PC-3 (cell line): ENCODE data around the gene CORIN. TPM values are rescaled to one million over a fixed set of nuclear protein-coding genes. Genes with fewer than 3 reads are reported as not detected.

ENCODE experiments used
- ATAC-seq: fragments of 200-7000 bp; cut with Tn5 transposase; 2 replicates; pipeline ENCODE4 v1.9.1; 2020; ENCODE audit warnings: mild to moderate bottlenecking, moderate library complexity
- BruUV-seq: library from RNA; stranded (reverse); fragments of 400-500 nt; replicated peaks from 2 replicates; lab custom pipeline; 2021; lab: Mats Ljungman, UMichigan
- CTCF ChIA-PET: fragments of 300-600 bp; sonication (Branson Sonifier 250); formaldehyde crosslinking; loops from one replicate; lab custom pipeline; 2022; ENCODE audit warnings: antibody characterized with exemption; lab: Charles Lee
- POLR2A ChIA-PET: fragments of 300-600 bp; sonication (Branson Sonifier 250); formaldehyde crosslinking; loops from one replicate; lab custom pipeline; 2022; ENCODE audit warnings: antibody characterized with exemption; ENCODE audit not compliant: unreplicated experiment; lab: Charles Lee
- DNase-seq: peaks from one replicate; pipeline ENCODE4 v3.0.0-alpha.2; 2015
- H2AFZ ChIP-seq: fragments of 300-600 bp; sonication (generic); 2 replicates; pipeline ENCODE4 v1.6.0; 2016; ENCODE audit warnings: antibody characterized with exemption, low read length
- H3F3A ChIP-seq: fragments of 300-600 bp; sonication (generic); one replicate; pipeline ENCODE4 v1.6.0; 2017; ENCODE audit warnings: antibody characterized with exemption, low read length, control low read depth, mild to moderate bottlenecking; ENCODE audit not compliant: unreplicated experiment
- H3K27ac ChIP-seq: fragments of 300-600 bp; sonication (generic); 2 replicates; pipeline ENCODE4 v1.5.1; 2016; ENCODE audit warnings: mild to moderate bottlenecking, low read length
- H3K27me3 ChIP-seq: fragments of 300-600 bp; sonication (generic); 2 replicates; pipeline ENCODE4 v1.6.1; 2016; ENCODE audit warnings: low read length, mixed read lengths
- H3K36me3 ChIP-seq: fragments of 300-600 bp; sonication (generic); 2 replicates; pipeline ENCODE4 v1.6.1; 2016; ENCODE audit warnings: low read depth, mixed run types, low read length, mixed read lengths
- H3K4me1 ChIP-seq: fragments of 300-600 bp; sonication (generic); 2 replicates; pipeline ENCODE4 v1.5.1; 2016; ENCODE audit warnings: low read length; ENCODE audit not compliant: insufficient read depth
- H3K4me2 ChIP-seq: fragments of 300-600 bp; sonication (generic); 2 replicates; pipeline ENCODE4 v1.6.0; 2016; ENCODE audit warnings: low read length
- H3K4me3 ChIP-seq: fragments of 300-600 bp; sonication (generic); 2 replicates; pipeline ENCODE4 v1.5.1; 2016; ENCODE audit warnings: mild to moderate bottlenecking, low read length, mixed read lengths
- H3K79me2 ChIP-seq: fragments of 300-600 bp; sonication (generic); 2 replicates; pipeline ENCODE4 v1.6.1; 2017; ENCODE audit warnings: low read length, mixed read lengths
- H3K9ac ChIP-seq: fragments of 300-600 bp; sonication (generic); 2 replicates; pipeline ENCODE4 v1.6.0; 2016; ENCODE audit warnings: mild to moderate bottlenecking, low read length
- H3K9me2 ChIP-seq: fragments of 300-600 bp; sonication (generic); replicated peaks from 2 replicates; pipeline ENCODE4 v1.6.1; 2016; ENCODE audit warnings: mixed run types, low read length, mixed read lengths
- H3K9me3 ChIP-seq: fragments of 300-600 bp; sonication (generic); 2 replicates; pipeline ENCODE4 v1.6.1; 2016; ENCODE audit warnings: low read length, mixed read lengths
- H4K20me1 ChIP-seq: fragments of 300-600 bp; sonication (generic); 2 replicates; pipeline ENCODE4 v1.6.1; 2016; ENCODE audit warnings: low read length, mixed read lengths
- EZH2 ChIP-seq: fragments of 300-600 bp; sonication (generic); IDR thresholded peaks from one replicate; pipeline ENCODE4 v1.6.1; 2017; ENCODE audit warnings: antibody characterized with exemption, mild to moderate bottlenecking, low read length; ENCODE audit not compliant: unreplicated experiment
- EZH2phosphoT487 ChIP-seq: fragments of 300-600 bp; sonication (generic); IDR thresholded peaks from 2 replicates; pipeline ENCODE4 v1.6.1; 2018; ENCODE audit warnings: mild to moderate bottlenecking, antibody characterized with exemption, low read length, borderline replicate concordance
- intact Hi-C: fragments of 100-400 bp; cut with micrococcal nuclease; formaldehyde crosslinking; loops from 2 replicates; pipeline ENCODE4 v1.9.0; 2023
- total RNA-seq: library from RNA; depleted of rRNA; stranded (reverse); fragments of >200 nt; gene quantifications from 2 replicates; pipeline ENCODE4 v1.2.3, GENCODE V29; 2014
- TF ChIP-seq, protein P1 (sequence below): fragments of 300-600 bp; sonication (generic); conservative IDR thresholded peaks from 2 replicates; pipeline ENCODE4 v1.5.1; 2017; ENCODE audit warnings: antibody characterized with exemption, low read depth, mild to moderate bottlenecking, low read length

CORIN gene
- total RNA-seq, 1 experiment from 2014 or later = not detected

DNA sequence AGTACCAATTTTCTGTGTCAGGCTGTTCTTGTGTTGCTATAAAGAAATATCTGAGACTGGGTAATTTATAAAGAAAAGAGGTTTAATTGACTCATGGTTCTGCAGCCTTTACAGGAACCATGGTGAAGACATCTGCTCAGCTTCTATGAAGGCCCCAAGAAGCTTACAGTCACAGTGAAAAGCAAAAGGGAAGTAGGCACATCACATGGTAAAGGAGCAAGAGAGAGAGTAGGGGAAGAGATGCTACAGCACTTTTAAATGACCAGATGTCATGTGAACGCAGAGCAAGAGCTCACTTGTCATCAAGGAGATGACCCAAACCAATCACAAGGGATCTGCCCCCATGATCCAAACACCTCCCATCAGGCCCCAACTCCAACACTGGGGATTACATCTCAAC lies 178.5 kb downstream of the CORIN start:
- intact Hi-C loops = no loop called here
- Histone ChIP-seq H3K4me1 (no peaks in the 10 kb centered on the region), H3K36me3 (no peaks in the 10 kb centered on the region), H3K27ac (no peak overlapping the region), H4K20me1 (no peaks in the 10 kb centered on the region), H3K9me2 (no peaks in the 10 kb centered on the region), H3K4me3 (no peak overlapping the region), H3K9me3 (no peaks in the 10 kb centered on the region), H2AFZ (no peak overlapping the region), H3K4me2 (no peak overlapping the region), H3K9ac (no peak overlapping the region), H3K79me2 (no peaks in the 10 kb centered on the region), H3K27me3 (0 out of 2 replicates have a peak, but pooled peaks cover 3% of the 10 kb centered on the region), H3F3A (no peaks in the 10 kb centered on the region)
- no peak for ATAC-seq
- BruUV-seq = no TSS peak
- TF ChIP-seq EZH2 = no peak
- TF ChIP-seq EZH2phosphoT487 = no peak
- TF ChIP-seq, protein P1, sequence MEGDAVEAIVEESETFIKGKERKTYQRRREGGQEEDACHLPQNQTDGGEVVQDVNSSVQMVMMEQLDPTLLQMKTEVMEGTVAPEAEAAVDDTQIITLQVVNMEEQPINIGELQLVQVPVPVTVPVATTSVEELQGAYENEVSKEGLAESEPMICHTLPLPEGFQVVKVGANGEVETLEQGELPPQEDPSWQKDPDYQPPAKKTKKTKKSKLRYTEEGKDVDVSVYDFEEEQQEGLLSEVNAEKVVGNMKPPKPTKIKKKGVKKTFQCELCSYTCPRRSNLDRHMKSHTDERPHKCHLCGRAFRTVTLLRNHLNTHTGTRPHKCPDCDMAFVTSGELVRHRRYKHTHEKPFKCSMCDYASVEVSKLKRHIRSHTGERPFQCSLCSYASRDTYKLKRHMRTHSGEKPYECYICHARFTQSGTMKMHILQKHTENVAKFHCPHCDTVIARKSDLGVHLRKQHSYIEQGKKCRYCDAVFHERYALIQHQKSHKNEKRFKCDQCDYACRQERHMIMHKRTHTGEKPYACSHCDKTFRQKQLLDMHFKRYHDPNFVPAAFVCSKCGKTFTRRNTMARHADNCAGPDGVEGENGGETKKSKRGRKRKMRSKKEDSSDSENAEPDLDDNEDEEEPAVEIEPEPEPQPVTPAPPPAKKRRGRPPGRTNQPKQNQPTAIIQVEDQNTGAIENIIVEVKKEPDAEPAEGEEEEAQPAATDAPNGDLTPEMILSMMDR = no peak
- CTCF ChIA-PET = no interaction called here
- DNase-seq = no peak
- POLR2A ChIA-PET = no interaction called here

DNA sequence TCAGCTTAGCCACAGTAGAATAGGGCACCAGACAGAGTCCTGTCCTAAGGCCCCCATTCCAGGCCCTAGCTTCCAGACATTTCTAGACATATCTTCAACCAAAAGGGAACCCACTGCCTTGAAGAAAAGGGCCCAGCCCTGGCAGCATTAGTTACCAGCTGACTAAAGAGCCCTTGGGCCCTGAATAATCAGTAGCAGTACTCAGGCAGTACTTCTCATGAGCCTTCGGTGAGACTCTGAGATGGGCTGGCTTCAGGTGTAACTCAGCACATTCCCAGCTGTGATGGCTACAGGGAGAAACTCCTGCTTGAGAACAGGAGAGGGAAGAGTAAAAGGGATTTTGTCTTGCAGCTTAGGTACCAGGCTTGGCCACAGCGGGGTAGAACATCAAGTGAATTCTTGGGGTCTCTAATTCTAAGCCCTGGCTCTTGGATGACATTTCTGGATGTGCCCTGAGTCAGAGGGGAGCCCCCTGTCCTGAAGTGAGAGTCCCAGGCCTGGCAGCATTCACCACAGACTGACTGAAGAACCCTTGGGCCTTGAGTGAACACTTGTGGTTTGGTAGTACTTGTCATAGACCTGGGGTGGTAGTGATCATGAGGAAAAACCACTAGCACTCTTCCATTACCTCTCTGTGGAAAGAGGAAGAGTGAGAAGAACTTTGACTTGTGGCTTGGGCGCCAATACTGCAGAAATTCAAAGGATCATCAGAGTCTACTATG lies 182.7 kb downstream of the CORIN start:
- ChIA-PET POLR2A (no interaction called here), CTCF (interaction anchor here (1.1 kb wide), 1 partner anchor 181 kb away, joined by 3 read pairs; no protein-coding TSS in a partner anchor)
- Histone ChIP-seq H3K36me3 (no peaks in the 10 kb centered on the region), H3F3A (no peaks in the 10 kb centered on the region), H3K4me2 (no peak overlapping the region), H3K27ac (no peak overlapping the region), H3K79me2 (no peaks in the 10 kb centered on the region), H3K9me2 (no peaks in the 10 kb centered on the region), H3K27me3 (peaks cover 6% of the 10 kb centered on the region; the same call in 1 of the 2 replicates), H3K9ac (no peak overlapping the region), H3K9me3 (no peaks in the 10 kb centered on the region), H2AFZ (no peak overlapping the region), H3K4me1 (no peaks in the 10 kb centered on the region), H4K20me1 (no peaks in the 10 kb centered on the region), H3K4me3 (no peak overlapping the region)
- TF ChIP-seq, protein P1 = no peak
- TF ChIP-seq EZH2 (no peak), EZH2phosphoT487 (no peak)
- ATAC-seq = no peak
- no peak for DNase-seq
- BruUV-seq = no TSS peak
- intact Hi-C loops = no loop called here

DNA sequence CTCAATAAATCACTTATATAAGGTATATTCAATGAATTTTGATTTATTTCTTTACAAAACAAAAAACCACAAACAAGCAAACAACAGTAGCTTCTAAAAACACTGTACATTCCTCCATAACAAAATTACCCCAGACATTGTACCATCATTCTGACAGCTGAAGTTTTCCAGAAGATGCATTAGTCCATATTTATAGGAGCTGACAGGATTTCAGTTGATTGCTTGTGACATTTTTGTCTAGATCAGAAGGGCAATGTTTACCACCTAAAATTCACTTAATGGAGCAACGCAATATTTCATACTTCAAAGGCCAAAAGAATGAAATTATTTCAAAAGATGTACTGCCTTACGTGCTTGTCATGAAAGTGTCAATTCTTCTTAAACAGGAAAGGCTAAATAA lies 185.8 kb downstream of the CORIN start:
- no peaks in the 10 kb centered on the region for H3K36me3 ChIP-seq
- H3K4me2 ChIP-seq = no peak overlapping the region
- no peaks in the 10 kb centered on the region for H3K9me2 ChIP-seq
- no peak overlapping the region for H3K27ac ChIP-seq
- DNase-seq = no peak
- no peaks in the 10 kb centered on the region for H3K4me1 ChIP-seq
- no TSS peak for BruUV-seq
- H4K20me1 ChIP-seq = no peaks in the 10 kb centered on the region
- H3F3A ChIP-seq = no peaks in the 10 kb centered on the region
- ATAC-seq = no peak
- peaks cover 24% of the 10 kb centered on the region; the same call in 1 of the 2 replicates for H3K27me3 ChIP-seq
- intact Hi-C loops = no loop called here
- ChIA-PET POLR2A (no interaction called here), CTCF (no interaction called here)
- H2AFZ ChIP-seq = no peak overlapping the region
- H3K79me2 ChIP-seq = no peaks in the 10 kb centered on the region
- H3K9me3 ChIP-seq = no peaks in the 10 kb centered on the region
- H3K4me3 ChIP-seq = no peak overlapping the region
- no peak overlapping the region for H3K9ac ChIP-seq
- TF ChIP-seq, protein P1 = no peak
- TF ChIP-seq EZH2 = no peak
- TF ChIP-seq EZH2phosphoT487 = no peak
